ENCODE measurements around the gene BICC1. TPM values are rescaled to one million over a fixed set of nuclear protein-coding genes. Genes with fewer than 3 reads are reported as not detected.

BICC1 gene
- total RNA-seq, 1 donor from 2014 or later, result 6.4 TPM

DNA sequence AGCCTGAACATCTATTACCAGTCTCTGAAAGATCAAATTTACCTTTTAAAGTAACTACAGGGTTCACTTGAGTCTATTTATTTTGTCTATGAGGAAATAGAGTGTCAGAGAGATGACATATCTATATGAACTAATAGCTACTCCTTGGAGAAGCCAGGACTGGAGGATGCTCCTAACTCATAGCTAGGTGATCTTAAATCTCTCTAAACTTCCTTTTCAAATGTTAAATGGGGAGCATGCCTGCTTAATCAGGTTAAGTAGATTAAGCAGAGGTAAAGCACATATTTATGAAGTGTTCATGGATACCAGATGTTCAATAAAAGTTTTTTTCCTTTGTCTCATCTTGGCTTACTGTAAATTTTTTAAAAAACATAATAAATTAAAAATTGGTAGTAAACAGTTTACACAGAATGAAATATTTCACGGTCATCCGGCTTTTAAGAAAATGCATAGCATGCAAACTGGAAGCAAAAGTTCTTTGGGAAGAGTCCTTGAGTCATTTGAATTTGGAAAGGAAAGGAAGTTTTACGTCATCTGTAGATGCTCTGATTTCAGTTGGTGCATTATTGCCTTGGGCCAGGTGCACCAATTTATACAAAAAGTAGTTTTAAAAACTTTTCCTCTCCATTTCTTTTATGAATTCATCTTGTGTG lies 155.1 kb downstream of the BICC1 start:
- intact Hi-C loops (cut with DNase I), result no loop called here
- DNase-seq (ENCODE audit: low spot score), result no peak

DNA sequence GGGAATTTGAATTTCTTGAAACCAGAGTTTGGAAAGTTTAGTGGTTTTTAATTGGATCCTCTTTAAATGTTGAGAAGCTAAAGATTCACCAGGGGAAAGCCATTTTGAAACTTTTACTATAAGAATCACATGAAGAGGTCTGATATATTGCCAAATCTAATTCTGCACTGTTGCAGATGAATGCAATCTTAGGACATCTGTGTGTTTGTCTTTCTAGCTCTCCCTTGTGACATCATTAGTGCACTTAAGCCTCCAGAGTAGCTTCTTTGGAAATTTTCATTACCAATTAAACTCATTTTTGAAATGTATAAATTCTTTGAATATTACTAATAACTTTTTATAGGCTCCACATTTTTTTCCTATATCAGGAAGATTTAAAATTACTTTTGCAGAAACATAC lies 160.2 kb downstream of the BICC1 start:
- no peak for DNase-seq (ENCODE audit: low spot score)
- intact Hi-C loops (cut with DNase I), result no loop called here

DNA sequence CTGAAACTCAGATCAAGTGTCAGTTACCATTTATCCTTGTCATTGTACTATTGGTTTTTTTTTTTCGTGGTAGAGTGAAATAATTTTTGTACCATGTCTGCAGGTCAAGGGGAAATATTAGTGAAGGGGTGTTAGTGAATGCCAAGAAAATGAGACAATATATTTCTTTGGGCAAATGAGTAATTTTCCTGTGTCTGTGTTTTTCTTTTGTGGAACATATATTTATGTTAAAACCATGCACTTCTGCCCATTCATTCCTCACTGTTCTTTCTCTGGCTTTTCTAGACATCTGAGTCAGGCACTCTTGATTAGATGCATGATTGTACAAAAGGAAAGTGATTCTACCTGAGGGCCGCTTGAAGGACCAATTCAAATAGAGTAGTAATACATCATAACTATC lies 161.6 kb downstream of the BICC1 start:
- intact Hi-C loops (cut with DNase I), result no loop called here
- no peak for DNase-seq (ENCODE audit: low spot score)

DNA sequence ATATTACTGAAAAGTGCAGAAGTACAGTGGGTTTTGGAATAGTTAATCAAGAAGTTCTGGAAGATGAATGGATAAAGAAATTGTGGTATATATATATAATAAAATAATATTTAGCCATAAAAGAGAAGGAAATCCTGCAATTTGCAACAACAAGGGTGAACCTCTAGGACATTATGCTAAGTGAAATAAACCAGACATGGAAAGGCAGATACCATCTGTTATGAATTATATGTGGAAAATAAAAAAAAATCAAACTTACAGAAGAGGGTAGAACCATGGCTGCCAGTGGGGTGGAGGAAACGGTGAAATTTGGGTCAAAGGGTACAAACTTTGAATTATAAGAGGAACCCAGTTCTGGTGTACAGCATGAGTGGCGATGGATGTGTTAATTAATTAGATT lies 162.6 kb downstream of the BICC1 start:
- intact Hi-C loops (cut with DNase I), result no loop called here
- no peak for DNase-seq (ENCODE audit: low spot score)

DNA sequence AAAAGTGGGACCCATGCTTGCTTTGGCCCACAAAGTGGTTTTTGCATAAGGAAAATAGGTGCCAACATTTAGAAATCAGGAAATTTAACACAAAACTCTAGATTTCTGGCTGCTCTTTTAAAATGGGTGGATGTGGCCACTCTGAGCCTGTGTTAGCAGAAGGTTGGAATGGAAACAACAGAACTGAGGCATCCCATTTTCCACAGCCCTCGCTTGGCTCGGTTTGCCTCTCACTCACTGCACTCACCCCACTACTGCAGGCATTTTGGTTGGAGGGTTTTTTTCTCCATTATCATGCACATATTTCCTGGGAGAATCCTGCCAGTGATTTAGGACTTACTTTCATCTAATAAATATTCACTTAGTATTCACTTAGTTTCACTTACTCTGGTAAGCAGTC lies 178.9 kb downstream of the BICC1 start:
- intact Hi-C loops (cut with DNase I), result no loop called here
- no peak for DNase-seq (ENCODE audit: low spot score)

DNA sequence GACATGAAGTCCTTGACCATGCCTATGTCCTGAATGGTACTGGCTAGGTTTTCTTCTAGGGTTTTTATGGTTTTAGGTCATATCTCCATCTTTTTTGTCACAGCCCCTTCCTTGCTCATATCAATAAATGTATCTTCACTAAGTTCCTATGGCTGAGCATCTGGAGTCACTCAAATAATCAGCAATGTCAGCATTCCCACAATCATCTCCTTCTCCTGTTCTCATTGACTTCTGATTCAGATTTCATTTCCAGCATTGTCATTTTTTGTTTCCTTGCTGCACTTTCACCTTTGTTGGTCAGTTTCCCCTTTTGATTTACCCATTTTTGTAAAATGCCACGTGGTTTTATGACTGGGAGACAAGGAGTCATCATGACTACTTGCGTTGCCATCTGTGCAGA lies 181.2 kb downstream of the BICC1 start:
- intact Hi-C loops (cut with DNase I), result no loop called here
- DNase-seq (ENCODE audit: low spot score), result no peak

DNA sequence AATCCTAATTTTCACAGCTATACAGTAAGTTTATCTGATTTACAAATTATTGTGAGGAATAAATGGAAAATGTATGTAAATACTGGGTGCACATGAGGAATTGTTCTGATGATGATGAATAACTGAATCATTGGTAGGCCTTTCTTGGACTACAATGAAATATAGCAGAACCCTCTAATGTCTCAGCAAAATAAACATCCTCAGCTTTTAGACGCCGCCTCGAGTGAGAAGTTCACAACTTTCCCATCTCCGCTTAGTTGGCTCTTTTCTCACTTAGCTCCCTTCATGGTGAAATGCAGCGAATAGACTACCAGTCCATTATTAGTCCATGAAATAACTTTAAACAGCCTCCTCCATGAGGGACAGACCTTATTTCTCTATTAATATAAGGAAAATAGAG lies 182.3 kb downstream of the BICC1 start:
- intact Hi-C loops (cut with DNase I), result no loop called here
- no peak for DNase-seq (ENCODE audit: low spot score)

DNA sequence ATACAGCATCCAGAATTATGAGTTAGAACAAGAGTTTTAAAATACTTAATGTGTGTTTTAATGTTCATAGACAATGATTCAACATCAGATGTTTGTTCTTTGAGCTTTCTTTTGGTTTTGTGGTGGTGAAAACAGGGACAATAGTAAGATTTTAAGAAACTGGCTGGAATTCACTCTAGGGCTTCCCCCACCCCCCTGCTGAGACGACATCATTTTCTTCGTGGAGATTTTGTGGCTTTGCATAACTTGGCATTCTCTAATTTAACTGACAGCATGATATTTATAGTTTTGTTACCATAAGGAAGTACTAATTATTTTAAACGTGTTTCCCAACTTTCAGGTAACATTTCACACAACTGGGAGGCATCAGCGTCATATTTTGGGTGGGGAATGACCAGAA lies 184.1 kb downstream of the BICC1 start:
- no peak for DNase-seq (ENCODE audit: low spot score)
- intact Hi-C loops (cut with DNase I), result no loop called here

DNA sequence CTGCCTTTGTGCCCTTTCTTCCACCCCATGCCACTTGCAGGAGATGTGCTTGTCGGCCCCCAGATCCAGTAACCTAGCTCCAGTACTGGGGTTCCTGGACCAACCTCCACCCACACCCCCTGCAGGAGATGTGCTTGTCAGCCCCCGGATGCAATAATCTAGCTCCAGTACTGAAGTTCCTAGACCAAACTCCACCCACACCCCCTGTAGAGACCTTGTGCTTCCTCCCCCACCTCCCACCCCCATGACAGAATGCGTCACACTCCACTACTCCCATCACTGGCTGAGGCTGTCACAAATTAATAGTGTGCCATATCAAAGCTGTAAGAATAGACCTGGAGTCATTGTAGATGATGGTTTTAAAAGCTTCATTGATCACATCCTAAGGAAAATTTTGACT lies 185.0 kb downstream of the BICC1 start:
- intact Hi-C loops (cut with DNase I), result no loop called here
- no peak for DNase-seq (ENCODE audit: low spot score)

DNA sequence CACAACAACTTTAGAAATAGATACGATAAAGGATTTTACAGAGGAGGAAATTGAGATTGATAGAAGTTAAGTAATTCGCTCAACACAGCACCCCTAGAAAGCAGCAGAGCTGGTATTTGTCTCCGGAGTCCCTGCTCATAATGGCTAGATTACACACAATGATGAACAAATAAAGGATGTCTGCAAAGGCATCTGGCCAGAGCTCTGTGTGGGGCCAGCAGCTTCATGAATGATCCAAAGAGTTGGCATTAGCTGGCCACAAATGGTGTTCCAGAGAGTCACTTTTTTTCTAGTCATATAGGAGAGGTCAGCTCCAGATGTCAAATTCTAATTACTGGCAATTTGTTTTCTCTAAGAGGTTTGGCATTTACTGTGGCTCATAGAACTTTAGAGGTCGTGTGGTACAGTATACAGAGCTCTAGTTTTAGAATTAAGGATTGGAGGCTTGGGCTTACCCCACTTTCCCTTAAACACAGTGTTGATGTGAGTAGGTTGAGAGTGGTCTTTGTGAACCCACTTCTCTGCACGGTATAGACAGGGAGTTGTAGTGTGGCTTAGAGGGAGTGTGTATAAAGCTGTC lies 186.2 kb downstream of the BICC1 start:
- intact Hi-C loops (cut with DNase I), result no loop called here
- no peak for DNase-seq (ENCODE audit: low spot score)

DNA sequence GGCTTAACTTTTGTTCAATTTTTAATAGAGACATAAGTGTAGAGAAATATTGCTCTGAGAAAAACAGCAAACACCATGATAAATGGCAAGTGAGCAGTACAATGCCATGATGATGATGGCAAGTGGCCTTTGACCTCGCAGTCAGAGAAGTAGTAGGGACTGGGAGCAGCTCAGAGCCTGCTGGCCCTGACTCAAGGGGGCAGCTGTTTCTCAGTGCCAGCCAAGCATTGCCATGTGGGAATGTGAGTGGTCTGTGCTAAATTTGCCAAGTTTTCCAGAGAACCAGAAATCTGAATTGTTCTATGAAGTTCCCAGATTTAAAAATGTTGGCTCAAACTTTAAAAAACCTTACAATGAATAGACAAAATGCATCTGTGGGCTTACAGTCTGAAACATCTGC lies 187.9 kb downstream of the BICC1 start:
- intact Hi-C loops (cut with DNase I), result no loop called here
- DNase-seq (ENCODE audit: low spot score), result no peak

DNA sequence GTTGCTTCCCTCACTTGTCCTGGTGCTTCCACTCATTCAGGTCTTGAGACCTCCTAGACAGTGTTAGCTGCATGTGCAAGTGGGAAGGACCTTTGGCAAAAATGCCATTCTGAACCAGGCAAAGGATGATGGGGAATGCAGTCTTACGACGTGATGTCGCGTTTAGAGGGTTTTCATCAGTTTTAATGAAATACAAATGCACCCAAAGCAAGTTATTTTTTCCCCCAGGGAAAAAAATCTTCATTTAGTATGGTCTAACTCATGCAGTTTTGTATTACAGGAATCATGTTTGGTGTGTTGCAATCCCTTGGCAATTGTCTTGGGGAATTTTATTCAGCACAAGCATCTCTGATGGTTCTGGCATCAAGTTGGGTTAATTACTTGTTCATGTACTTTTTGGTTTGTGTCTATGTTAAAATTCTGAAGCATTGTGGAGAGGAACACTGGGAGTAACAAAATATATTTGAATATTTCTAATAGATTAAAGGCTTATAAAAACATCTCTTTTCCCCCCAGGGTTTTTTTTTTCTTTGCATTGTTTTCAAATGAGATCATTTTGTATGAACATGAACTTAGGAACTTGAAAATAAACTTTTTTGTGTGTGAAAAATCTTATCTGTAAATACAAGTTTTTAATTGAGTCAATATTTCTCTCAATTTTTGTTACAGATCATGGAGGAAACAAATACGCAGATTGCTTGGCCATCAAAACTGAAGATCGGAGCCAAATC lies 188.9 kb downstream of the BICC1 start:
- intact Hi-C loops (cut with DNase I), result no loop called here
- DNase-seq (ENCODE audit: low spot score), result no peak

DNA sequence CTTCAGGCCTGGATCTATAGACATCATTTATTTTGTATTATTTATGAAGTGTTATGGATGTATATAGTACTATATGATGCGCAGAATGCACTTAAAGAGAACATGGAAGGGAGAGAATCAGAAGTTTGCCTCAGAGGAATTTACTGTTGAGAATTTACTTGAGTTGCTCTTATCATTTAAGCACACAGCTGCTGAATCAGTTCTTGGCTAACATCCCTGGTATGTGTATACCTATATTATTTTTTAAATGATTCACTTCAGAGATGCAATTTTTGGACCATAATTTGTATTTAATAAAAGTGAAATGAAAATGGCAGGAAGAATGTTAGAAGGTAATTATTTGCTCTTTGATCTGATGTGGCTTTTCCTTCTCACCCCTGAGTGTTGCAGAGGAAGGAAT lies 191.6 kb downstream of the BICC1 start:
- DNase-seq (ENCODE audit: low spot score), result no peak
- intact Hi-C loops (cut with DNase I), result no loop called here

DNA sequence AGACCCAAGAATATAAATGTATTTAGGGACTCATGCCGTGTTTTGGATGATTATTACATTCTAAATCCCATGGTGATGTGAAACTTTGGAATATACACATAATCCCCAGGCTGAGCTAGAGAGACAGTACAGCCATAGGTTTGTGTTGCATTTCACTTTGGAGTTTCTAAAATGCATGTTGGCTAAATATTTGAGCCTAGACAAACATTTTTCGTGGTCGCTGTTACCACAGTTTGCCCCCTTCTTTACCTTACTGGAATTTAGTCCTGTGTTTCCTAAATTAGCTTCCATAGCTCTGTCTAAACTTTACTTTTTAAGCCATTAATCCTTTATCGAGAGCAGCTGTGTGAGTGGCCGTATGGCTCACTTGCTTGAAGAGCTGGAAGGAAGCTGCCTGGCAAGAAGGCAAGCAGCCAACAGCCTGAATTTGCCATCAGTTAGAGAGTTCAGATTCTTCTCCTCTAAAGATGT lies 192.0 kb downstream of the BICC1 start:
- intact Hi-C loops (cut with DNase I), result no loop called here
- no peak for DNase-seq (ENCODE audit: low spot score)

DNA sequence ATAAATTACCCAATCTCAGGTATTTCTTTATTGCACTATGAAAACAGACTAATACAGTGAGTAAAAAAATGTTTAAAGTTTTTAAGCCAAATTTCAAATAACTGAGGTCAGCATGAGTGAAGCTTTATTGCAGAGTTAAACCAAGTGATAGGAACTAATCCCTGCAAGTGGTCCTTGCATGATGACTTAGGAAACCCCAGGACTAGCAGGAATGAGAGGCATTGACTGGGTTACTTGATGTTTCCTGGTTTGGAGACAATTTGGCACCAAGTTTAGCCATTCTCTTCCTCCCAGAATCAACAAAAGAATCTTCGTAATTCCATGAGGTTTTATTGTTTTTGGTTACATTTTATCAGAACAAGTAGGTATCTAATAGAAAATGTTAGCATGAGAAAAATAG lies 194.2 kb downstream of the BICC1 start:
- DNase-seq (ENCODE audit: low spot score), result no peak
- intact Hi-C loops (cut with DNase I), result no loop called here

DNA sequence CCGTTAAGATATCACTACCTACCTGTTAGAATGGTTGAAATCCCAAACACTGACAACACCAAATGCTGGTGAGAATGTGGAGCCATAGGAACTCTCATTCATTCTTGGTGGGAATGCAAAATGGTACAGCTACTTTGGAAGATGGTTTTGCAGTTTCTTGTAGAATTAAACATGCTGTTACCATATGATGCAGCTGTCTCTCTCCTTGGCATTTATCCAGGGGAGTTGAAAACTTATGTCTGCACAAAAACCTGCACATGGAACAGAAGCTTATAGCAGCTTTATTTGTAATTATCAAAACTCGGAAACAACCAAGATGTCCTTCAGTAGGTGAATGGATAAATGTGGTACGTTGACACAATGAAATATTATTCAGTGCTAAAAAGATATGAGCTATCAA lies 199.5 kb downstream of the BICC1 start:
- intact Hi-C loops (cut with DNase I), result no loop called here

DNA sequence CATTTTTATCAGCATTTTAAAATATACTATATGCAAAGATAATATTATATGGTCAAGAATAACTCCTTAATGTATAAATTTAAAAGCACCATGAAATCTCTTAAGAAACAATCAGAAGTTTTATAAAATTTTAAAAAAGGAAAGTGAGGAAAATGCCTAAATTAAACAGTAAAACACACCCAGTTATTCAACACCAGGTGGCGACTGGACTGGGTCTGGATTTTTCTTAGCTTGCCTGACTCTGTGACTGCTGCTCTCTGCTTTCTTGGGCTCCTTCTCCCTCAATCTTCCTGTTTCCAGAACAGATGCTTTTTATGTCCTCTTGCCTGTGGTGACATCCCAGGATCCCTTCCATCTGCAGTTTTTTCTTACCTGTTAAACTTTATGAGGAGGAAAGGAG lies 200.3 kb downstream of the BICC1 start:
- intact Hi-C loops (cut with DNase I), result no loop called here
- no peak for DNase-seq (ENCODE audit: low spot score)

More for the DNA sequence above, 199.5 kb downstream of the BICC1 start:
- no peak for DNase-seq (ENCODE audit: low spot score)

DNA sequence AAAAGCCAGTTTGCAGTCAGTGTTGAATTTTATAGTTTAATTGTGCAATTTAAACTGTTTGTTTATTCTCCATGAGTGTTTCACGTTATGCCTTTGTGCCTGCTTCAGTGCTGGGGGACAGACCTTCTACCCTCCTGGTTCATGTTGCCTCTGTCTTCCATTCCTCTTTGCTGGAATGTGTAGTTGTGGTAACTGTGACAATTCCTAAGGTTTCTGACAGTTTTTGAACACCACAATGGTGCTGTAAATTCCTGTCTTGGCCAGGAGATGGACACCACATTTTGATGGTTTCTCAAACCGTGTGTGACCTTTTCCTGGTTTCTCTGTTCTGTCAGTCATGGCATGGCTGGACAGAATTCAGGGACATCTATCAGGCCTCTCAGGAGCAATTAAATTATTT lies 201.7 kb downstream of the BICC1 start:
- intact Hi-C loops (cut with DNase I), result no loop called here
- no peak for DNase-seq (ENCODE audit: low spot score)

DNA sequence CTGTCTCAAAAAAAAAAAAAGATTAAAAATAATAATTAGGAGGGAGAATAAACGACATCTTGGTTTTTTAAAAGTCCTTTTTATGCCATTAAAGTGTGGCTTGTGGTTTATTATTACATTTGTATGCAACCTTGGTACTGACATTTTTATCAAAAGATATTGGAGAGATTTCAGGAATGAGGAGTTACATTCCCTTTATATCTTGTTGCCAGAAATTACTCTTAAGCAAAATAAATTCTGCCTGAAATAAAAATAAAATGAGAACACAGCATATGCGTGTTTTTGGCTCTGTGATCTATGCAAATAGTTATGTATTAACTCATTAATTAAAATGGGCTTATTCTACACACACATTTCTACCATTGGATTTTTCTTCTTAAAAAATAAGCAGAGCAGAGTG lies 202.4 kb downstream of the BICC1 start:
- no peak for DNase-seq (ENCODE audit: low spot score)
- intact Hi-C loops (cut with DNase I), result no loop called here

DNA sequence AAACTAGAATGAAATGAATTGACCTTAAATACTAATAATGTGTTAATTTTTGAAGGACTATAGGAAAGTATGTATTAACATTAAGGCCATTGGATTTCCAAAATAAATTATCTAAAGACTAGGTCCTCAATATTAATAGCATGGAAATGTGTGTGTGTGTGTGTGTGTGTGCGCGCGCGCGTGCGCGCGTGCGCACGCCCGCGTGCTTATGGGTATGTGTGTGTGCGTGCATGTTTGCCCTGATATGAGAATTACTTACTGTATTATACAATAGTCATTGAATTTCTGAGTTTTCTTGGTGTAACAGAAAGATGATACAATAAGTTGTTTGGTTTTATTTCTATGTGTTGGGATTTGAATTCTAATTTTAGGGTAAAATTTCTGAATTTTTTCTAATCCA lies 205.9 kb downstream of the BICC1 start:
- no peak for DNase-seq (ENCODE audit: low spot score)
- intact Hi-C loops (cut with DNase I), result no loop called here

DNA sequence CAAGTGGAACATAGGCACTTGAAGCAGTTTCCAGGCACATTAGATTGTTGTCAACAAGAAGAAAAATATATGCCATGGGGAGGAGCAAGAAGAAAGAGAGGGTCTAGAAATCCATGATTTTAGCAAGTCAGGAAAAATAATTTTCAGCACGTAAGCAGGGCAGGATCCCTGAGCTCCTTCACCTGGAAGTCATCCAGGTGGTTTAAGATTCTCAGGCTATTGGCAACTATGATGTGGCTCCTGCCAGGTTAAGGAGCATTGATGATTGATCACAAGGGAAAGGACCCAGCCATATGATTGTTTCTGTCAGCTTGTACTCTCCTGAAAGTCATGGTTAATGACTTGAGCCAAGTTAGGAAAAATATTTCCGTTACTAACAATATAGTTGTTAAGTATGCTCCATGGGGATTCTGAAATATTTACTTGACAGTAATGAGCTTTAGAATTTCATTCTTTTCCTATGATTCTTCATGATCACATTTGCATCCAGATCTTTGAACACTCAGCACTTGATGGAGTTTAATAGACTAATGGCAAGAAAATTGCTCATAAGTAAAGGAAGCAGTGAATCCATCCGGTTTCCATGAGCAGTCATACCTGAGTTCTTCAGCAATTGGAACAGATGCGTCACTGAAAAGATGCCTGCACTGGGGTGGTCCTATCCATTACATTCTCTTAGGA lies 209.1 kb downstream of the BICC1 start:
- no peak for DNase-seq (ENCODE audit: low spot score)
- intact Hi-C loops (cut with DNase I), result no loop called here
